Activated CD4-positive, CD25-positive, alpha-beta regulatory T cell treated with anti-CD3 and anti-CD28 coated beads, Interleukin-2, amount 50 U/mL, for 24 hours (primary cell): Measurements from ENCODE around the gene RGPD8.

Source experiments
- ATAC-seq, 2 donors: fragments of 150-1000 bp; cut with Tn5 transposase; one replicate each; pipeline ENCODE4 v1.10.0; 2021; ENCODE audit warnings: mild to moderate bottlenecking in 1 of 2, moderate library complexity in 1 of 2

The RGPD8 gene

DNA sequence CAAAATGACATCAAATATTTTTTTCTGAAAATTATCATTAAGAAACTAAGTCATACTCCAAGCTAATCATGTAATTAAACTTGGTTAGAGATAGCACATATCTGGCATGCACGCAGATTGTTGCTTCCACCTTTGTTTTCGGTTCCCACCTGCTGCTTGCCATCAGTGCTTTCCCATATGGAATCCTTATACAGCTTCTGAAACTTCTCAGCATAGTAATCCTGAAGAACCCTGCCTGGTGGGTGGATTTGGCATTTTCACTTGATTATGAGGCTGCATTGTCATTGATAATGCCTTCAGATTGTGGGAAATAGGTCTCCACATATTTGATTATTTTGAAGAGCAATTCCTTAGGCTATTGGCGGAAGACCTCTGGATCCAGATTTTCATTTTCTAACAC is 110.5 kb downstream of the RGPD8 start:
- no peak for ATAC-seq

DNA sequence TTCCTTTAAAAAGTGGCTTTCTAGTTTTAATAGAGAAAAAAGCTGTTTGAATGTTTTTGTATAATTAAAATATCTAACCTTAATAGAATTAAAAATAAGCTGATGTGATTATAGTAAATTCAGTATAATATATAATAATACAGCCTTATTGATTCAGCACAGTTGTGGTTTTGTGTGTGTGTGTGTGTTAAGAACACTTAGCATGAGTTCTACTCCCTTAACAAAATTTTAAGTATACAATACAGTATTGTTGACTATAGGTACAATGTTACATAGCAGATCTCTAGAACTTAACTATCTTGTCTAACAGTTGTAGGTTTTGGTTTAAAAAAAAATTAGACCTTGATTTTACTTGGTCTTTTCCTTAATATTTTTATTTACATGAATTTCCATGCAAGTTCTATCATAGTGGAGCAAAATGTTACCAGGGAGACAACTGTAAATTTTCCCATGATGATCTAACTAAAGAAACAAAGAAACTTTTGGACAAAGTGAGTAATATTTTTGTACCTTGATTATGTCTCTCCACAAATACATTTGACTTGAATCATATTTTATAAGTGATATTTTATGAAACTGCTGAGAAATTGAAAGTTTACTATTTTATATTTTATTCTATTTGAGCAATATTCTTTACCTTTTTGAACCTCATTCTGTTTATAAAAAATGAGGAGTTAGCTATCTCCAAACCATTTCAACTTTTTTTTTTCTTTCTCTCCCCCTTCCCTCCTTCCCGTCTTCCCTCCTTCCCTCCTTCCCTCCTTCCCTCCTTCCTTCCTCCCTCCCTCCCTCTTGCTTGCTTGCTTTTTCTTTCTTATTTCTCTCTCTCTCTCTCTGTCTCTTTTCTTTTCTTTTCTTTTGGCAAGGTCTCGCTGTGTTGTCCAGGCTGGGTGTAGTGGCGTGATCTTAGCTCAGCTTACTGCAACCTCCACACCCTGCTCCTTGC is 111.8 kb downstream of the RGPD8 start:
- ATAC-seq: no peak
